ENCODE results near the gene TBK1.

TBK1 gene

GRCh38 chr12:64452559-64453329 is 824 bp downstream of the TBK1 start:
- no peak for DNase-seq

- DNase-seq: no peak
Observed at GRCh38 chr12:64455506-64455905, 3.6 kb downstream of the TBK1 start.

- no peak for DNase-seq
Observed at GRCh38 chr12:64456119-64456518, 4.2 kb downstream of the TBK1 start.

GRCh38 chr12:64457032-64457431 is 5.1 kb downstream of the TBK1 start:
- no peak for DNase-seq

DNA sequence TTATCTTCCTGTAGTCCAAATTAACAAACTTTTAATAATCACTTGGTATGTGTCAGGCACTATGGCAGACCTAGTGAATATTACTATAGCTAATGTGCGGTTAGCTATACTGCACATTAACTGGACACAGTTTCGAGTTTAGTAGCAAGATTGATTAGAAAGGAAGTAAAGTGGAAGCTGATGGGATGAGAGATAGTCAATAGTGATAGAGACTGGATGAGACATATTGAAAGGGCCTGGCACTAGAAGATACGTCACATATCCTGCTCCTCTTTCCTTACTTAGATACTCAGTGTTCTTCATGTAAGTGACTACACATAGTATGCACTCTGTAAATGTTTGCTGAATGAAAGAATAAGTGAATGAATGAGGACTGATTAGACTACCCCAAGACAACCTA is 5.5 kb downstream of the TBK1 start:
- DNase-seq: no peak

GRCh38 chr12:64457923-64458322 is 6.0 kb downstream of the TBK1 start:
- no peak for DNase-seq

GRCh38 chr12:64459394-64459891 is 7.5 kb downstream of the TBK1 start:
- DNase-seq: no peak

DNA sequence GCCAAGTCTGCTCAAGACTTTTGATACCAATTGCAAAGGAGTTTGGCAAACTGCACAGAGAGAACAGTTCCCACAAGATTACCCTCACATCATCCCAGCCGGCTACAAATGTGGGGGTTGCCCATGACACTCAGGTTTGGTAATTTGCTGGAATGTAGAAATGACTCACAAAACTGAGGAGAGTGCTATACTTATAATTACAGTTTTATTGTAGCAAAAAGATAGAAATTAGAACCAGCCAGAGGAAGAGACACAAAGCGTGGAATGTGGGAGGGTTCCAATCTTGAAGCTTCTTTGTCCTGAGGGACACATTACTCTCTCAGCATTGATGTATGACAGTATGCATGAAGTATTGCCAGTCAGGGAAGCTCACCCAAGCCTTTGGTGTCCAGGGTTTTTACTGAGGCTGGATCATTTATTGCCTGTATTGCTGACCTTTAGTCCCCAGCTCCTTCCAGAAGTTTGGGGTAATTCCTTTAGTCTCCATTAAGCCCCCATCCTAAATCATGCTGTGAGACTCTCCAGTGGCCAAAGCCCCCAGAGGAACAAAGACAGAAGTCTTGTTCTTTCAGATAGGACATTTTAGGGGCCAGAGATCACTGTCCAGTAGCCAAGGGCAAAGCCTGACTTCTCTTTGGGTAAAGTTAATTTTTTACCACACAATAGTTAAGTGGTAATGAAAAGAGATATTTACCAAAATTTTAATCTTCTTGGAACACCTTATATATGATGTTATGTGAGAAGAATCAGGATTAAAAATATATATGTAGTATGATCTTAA is 9.9 kb downstream of the TBK1 start:
- no peak for DNase-seq

DNA sequence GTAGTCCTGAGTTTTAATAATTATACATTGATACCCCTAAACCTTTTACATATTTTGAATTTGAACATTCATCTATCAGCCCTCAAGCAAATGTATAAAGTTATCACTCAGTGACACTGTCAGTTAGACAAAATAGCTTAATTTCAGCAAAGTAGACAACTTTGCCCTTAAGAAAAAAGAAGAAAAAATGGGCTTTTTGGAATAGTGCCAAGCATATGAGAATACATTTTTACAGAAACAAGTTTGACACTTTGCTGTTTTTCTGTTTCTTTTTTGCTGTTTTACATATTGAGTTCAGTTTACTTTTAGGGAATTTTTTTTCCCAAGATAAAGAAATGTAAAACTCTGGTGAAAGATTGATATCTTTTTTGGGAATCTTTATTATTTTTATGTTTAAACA is 14.3 kb downstream of the TBK1 start:
- DNase-seq: no peak

DNA sequence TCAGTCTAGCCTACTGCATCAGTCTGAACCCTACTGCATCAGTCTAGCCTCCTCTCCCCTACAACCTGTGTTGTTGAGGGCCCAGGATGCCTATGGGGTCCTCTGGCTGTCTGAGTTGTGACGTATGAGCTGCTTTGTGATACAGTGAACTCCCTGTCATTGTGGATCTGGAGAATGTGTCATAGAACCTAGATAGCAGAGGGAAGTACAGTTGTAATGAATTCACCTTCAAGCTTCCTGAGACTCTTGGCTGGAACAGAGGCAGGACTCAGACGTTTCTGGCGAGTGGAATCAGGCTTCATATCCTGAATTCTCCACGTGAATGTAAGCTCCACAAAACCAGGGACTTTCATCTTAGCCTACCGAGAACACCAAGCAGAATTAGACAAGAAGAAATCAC is 17.0 kb downstream of the TBK1 start:
- DNase-seq: no peak

DNA sequence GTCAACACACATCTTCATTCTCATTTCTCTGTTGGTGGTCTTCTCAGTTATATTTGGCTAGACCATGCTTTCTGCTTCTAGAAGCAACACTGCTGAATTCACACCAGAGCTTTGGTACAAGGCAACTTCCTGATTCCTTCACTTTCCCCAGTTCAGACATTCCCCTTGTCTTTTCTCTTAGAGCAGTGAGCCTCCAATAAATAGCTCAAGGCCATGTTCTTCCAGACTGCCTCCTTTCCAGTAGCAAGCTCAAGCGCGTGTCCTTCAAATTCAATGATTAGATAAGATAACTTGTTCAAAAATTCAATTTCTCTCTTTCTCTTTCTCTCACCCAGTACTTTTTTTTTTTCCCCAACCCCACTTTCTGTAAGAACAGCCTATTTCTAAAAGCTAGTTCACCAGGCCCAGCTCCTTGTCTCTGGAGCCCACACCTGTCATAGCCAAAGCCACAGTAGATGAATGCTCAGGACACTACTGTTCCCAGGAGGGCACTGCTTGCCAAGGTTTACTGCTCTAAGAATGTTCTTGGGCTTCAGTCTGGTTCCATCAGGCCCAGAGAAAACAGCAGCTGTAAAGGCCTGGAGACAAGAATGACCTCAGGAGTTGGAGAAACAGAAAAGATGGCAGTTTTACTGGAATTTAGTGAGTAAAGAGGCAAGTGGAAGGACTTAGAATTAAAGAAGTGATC is 17.7 kb downstream of the TBK1 start:
- DNase-seq: no peak

DNA sequence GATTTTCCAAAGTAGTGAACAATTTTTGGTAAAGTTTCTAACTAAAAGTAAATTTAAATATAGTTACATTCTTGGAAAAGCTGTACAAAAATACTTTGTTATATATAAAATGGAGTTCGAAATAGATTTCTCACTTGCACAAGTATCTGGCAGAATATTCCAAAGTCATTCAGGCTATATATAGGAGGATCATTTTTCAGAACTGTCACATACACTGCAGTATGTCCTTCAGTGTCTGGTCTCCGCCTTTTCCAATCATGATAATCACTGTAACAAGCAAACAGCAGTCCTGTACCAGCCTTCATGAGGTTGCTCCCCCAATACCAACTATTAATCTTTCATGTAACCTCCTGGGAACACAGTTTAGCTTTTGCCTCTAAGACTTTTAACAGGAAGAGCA is 18.6 kb downstream of the TBK1 start:
- DNase-seq: no peak

DNA sequence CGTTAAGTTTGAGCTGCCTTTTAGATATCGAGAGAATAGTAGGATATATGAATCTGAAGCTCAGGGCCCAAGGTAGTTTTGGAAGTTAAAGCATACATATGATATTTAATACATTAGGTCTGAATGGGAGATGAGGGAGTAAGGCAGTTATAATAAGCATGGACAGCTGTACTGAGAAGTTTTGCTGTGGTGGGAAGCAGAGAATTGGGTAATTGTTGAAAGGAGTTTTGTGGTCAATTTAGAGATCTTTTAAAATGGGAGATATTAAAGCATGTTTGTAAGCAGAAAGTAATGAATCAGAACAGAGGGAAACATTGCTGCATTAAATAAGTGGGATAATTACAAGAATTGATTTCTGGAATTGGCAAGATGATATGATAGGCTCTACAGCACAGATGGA is 21.3 kb downstream of the TBK1 start:
- DNase-seq: no peak

DNA sequence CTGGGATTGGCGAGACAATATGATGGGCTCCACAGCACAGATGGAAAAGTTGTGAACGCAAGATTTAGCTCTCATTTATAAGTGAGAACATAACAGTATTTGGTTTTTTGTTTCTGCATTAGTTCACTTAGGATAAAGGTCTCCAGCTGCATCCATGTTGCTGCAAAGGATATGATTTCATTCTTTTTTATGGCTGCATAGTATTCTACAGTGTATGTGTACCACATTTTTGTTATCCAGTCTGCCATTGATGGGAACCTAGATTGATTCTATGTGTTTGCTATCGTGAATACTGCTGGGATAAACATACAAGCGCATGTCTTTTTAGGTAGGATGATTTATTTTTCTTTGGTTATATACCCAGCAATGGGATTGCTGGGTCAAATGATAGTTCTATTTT is 23.6 kb downstream of the TBK1 start:
- no peak for DNase-seq

- no peak for DNase-seq
Observed at GRCh38 chr12:64476844-64477243, 24.9 kb downstream of the TBK1 start.

GRCh38 chr12:64478661-64479060 is 26.7 kb downstream of the TBK1 start:
- DNase-seq: no peak

GRCh38 chr12:64480148-64480547 is 28.2 kb downstream of the TBK1 start:
- DNase-seq: no peak

- no peak for DNase-seq
Observed at GRCh38 chr12:64486657-64487056, 34.7 kb downstream of the TBK1 start.

GRCh38 chr12:64491718-64492117 is 39.8 kb downstream of the TBK1 start:
- DNase-seq: no peak

GRCh38 chr12:64493513-64493912 is 41.6 kb downstream of the TBK1 start:
- DNase-seq: no peak

- DNase-seq: no peak
Observed at GRCh38 chr12:64494998-64495729, 43.2 kb downstream of the TBK1 start.

DNA sequence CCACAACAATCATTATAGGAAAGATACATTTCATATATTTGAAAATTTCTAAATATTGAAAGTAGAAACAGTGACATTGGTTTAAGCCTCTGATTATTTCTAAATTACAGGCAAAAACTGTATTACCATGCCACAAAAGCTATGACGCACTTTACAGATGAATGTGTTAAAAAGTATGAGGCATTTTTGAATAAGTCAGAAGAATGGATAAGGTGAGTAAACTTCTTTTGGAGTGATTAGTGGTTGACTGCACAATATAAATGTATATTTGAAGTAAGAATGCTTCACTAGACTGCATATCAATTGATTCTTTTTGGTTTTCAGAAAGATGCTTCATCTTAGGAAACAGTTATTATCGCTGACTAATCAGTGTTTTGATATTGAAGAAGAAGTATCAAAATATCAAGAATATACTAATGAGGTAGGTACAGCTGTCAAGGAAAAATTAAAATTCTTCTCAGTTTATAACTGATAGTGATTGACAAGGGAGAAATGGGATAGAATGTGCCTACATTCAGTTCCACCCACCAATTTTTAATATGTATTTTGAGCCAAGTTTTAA is 45.0 kb downstream of the TBK1 start:
- no peak for DNase-seq

GRCh38 chr12:64497484-64497883 is 45.6 kb downstream of the TBK1 start:
- DNase-seq: no peak
